SU-DHL-6 (cell line): ENCODE measurements around the gene PRR20G.

ENCODE experiments used
- CTCF ChIP-seq: fragments of 200-600 bp; sonication (generic); IDR thresholded peaks from one replicate; pipeline ENCODE4 v1.5.1; 2017; ENCODE audit warnings: antibody characterized with exemption, mild to moderate bottlenecking, low read length, moderate library complexity; ENCODE audit not compliant: insufficient read depth, poor library complexity, severe bottlenecking
- EZH2phosphoT487 ChIP-seq: fragments of 200-600 bp; sonication (generic), shearing (Covaris generic); conservative IDR thresholded peaks from 2 replicates; pipeline ENCODE4 v1.6.1; 2018; ENCODE audit warnings: mild to moderate bottlenecking, antibody characterized with exemption, low read length, moderate library complexity, mixed read lengths

- TF ChIP-seq CTCF (no peak), EZH2phosphoT487 (no peak)
These were observed 48.3 kb upstream of the PRR20G start for GRCh38 chr3:127336101-127336500.
